MM.1S (cell line): ENCODE results near the gene POFUT2.
A peak's percentile ranks its signal among the peaks of the same experiment; 100 is the strongest.

Experiments
- DNase-seq: peaks from one replicate; pipeline ENCODE4 v3.0.0-alpha.2; 2015
- H2AFZ ChIP-seq: fragments of 300-600 bp; sonication (generic); 2 replicates; pipeline ENCODE4 v1.6.0; 2016; ENCODE audit warnings: antibody characterized with exemption, low read length
- H3F3A ChIP-seq: fragments of 300-600 bp; sonication (generic); 2 replicates; pipeline ENCODE4 v1.6.1; 2016; ENCODE audit warnings: mild to moderate bottlenecking, antibody characterized with exemption, low read length, moderate library complexity, mixed read lengths; ENCODE audit not compliant: insufficient read depth
- H3K27ac ChIP-seq: fragments of 300-600 bp; sonication (generic); 2 replicates; pipeline ENCODE4 v1.5.1; 2016; ENCODE audit warnings: mild to moderate bottlenecking, low read length
- H3K27me3 ChIP-seq: fragments of 300-600 bp; sonication (generic); replicated peaks from 2 replicates; pipeline ENCODE4 v1.6.0; 2016; ENCODE audit warnings: low read length; ENCODE audit not compliant: insufficient read depth
- H3K36me3 ChIP-seq: fragments of 300-600 bp; sonication (generic); replicated peaks from 2 replicates; pipeline ENCODE4 v1.6.1; 2016; ENCODE audit warnings: mild to moderate bottlenecking, low read length, mixed read lengths; ENCODE audit not compliant: insufficient read depth
- H3K4me1 ChIP-seq: fragments of 300-600 bp; sonication (generic); 2 replicates; pipeline ENCODE4 v1.6.1; 2016; ENCODE audit warnings: low read length, mixed read lengths
- H3K4me2 ChIP-seq: fragments of 300-600 bp; sonication (generic); 2 replicates; pipeline ENCODE4 v1.6.0; 2016; ENCODE audit warnings: low read depth, low read length
- H3K4me3 ChIP-seq: fragments of 300-600 bp; sonication (generic); 2 replicates; pipeline ENCODE4 v1.5.1; 2016; ENCODE audit warnings: low read length, mixed read lengths
- H3K79me2 ChIP-seq: fragments of 300-600 bp; sonication (generic); 2 replicates; pipeline ENCODE4 v1.6.1; 2016; ENCODE audit warnings: mixed run types, low read length, mixed read lengths
- H3K9ac ChIP-seq: fragments of 300-600 bp; sonication (generic); 2 replicates; pipeline ENCODE4 v1.6.1; 2016; ENCODE audit warnings: low read length, mixed read lengths
- H3K9me2 ChIP-seq: fragments of 300-600 bp; sonication (generic); replicated peaks from 2 replicates; pipeline ENCODE4 v1.6.1; 2016; ENCODE audit warnings: mild to moderate bottlenecking, low read length, mixed read lengths; ENCODE audit not compliant: insufficient read depth
- H3K9me3 ChIP-seq: fragments of 300-600 bp; sonication (generic); replicated peaks from 2 replicates; pipeline ENCODE4 v1.6.1; 2016; ENCODE audit warnings: mild to moderate bottlenecking, low read length, mixed read lengths; ENCODE audit not compliant: insufficient read depth
- H4K20me1 ChIP-seq: fragments of 300-600 bp; sonication (generic); 2 replicates; pipeline ENCODE4 v1.6.1; 2016; ENCODE audit warnings: mild to moderate bottlenecking, low read length, moderate library complexity, mixed read lengths; ENCODE audit not compliant: insufficient read depth
- EZH2 ChIP-seq: fragments of 300-600 bp; sonication (generic); optimal IDR thresholded peaks from 2 replicates; pipeline ENCODE3; 2017; ENCODE audit warnings: low read depth, mild to moderate bottlenecking, antibody characterized with exemption, low read length, mixed read lengths
- EZH2phosphoT487 ChIP-seq: fragments of 300-600 bp; sonication (generic); IDR thresholded peaks from 2 replicates; pipeline ENCODE4 v1.6.1; 2018; ENCODE audit warnings: antibody characterized with exemption, low read length
- TF ChIP-seq, protein P1 (sequence below): fragments of 300-600 bp; sonication (generic); IDR thresholded peaks from 2 replicates; pipeline ENCODE4 v1.5.1; 2016; ENCODE audit warnings: antibody characterized with exemption, low read length, mixed read lengths

POFUT2 gene

GRCh38 chr21:45236481-45236880 lies 51.2 kb downstream of the POFUT2 start:
- no peaks in the 10 kb centered on the region for H3K4me1 ChIP-seq
- no peak overlapping the region for H3K9ac ChIP-seq
- peaks cover 100% of the 10 kb centered on the region for H3K27me3 ChIP-seq
- H2AFZ ChIP-seq: no peak overlapping the region
- H3F3A ChIP-seq: no peaks in the 10 kb centered on the region
- H3K27ac ChIP-seq: no peak overlapping the region
- H3K4me2 ChIP-seq: no peak overlapping the region
- TF ChIP-seq EZH2 (no peak), EZH2phosphoT487 (no peak)
- TF ChIP-seq, protein P1, sequence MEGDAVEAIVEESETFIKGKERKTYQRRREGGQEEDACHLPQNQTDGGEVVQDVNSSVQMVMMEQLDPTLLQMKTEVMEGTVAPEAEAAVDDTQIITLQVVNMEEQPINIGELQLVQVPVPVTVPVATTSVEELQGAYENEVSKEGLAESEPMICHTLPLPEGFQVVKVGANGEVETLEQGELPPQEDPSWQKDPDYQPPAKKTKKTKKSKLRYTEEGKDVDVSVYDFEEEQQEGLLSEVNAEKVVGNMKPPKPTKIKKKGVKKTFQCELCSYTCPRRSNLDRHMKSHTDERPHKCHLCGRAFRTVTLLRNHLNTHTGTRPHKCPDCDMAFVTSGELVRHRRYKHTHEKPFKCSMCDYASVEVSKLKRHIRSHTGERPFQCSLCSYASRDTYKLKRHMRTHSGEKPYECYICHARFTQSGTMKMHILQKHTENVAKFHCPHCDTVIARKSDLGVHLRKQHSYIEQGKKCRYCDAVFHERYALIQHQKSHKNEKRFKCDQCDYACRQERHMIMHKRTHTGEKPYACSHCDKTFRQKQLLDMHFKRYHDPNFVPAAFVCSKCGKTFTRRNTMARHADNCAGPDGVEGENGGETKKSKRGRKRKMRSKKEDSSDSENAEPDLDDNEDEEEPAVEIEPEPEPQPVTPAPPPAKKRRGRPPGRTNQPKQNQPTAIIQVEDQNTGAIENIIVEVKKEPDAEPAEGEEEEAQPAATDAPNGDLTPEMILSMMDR: no peak
- H3K9me2 ChIP-seq: no peaks in the 10 kb centered on the region
- DNase-seq: no peak
- H3K4me3 ChIP-seq: no peak overlapping the region
- no peaks in the 10 kb centered on the region for H3K36me3 ChIP-seq
- H3K79me2 ChIP-seq: no peaks in the 10 kb centered on the region
- H4K20me1 ChIP-seq: no peaks in the 10 kb centered on the region
- no peaks in the 10 kb centered on the region for H3K9me3 ChIP-seq

GRCh38 chr21:45235488-45235887 lies 52.2 kb downstream of the POFUT2 start:
- H3K9ac ChIP-seq: no peak overlapping the region
- no peaks in the 10 kb centered on the region for H4K20me1 ChIP-seq
- no peak overlapping the region for H3K27ac ChIP-seq
- H3K9me3 ChIP-seq: no peaks in the 10 kb centered on the region
- TF ChIP-seq EZH2 (no peak), EZH2phosphoT487 (no peak)
- TF ChIP-seq, protein P1: no peak
- H3K4me2 ChIP-seq: no peak overlapping the region
- no peaks in the 10 kb centered on the region for H3K9me2 ChIP-seq
- H3K27me3 ChIP-seq: peaks cover 95% of the 10 kb centered on the region
- H3K79me2 ChIP-seq: no peaks in the 10 kb centered on the region
- no peaks in the 10 kb centered on the region for H3K4me1 ChIP-seq
- H3F3A ChIP-seq: no peaks in the 10 kb centered on the region
- no peaks in the 10 kb centered on the region for H3K36me3 ChIP-seq
- no peak for DNase-seq
- H2AFZ ChIP-seq: no peak overlapping the region
- no peak overlapping the region for H3K4me3 ChIP-seq

DNA sequence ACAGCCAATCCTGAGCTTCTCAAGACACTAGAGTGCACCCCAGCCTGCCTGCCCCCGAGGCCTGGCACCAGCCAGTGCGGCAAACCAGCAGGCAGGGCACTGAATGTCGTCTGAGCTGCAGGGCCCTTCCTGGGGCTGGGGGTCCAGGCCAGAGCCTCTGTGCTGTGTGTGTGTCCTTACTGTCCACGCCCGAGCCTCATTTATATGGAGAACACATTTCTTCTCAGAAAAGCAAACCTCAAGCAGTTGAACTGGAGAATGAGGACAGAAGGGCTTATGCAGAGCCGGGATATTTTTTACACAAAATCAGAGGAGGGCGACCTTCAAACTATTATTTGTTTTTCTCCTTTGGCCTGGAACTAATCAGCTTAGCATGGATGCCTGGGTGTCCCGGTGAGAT lies 52.7 kb downstream of the POFUT2 start:
- peaks cover 95% of the 10 kb centered on the region for H3K27me3 ChIP-seq
- TF ChIP-seq EZH2phosphoT487 (no peak), EZH2 (peak; percentile 88)
- TF ChIP-seq, protein P1: no peak
- H3K9me3 ChIP-seq: no peaks in the 10 kb centered on the region
- no peak overlapping the region for H3K4me2 ChIP-seq
- H4K20me1 ChIP-seq: no peaks in the 10 kb centered on the region
- no peak for DNase-seq
- no peaks in the 10 kb centered on the region for H3K79me2 ChIP-seq
- H3K27ac ChIP-seq: no peak overlapping the region
- no peaks in the 10 kb centered on the region for H3K9me2 ChIP-seq
- no peak overlapping the region for H2AFZ ChIP-seq
- H3K4me3 ChIP-seq: no peak overlapping the region
- H3F3A ChIP-seq: no peaks in the 10 kb centered on the region
- H3K9ac ChIP-seq: no peak overlapping the region
- no peaks in the 10 kb centered on the region for H3K36me3 ChIP-seq
- H3K4me1 ChIP-seq: no peaks in the 10 kb centered on the region
